Brain microvascular endothelial cell (primary cell): ENCODE data around the gene VPS51.

Experiments used
- DNase-seq: peaks from one replicate; pipeline ENCODE4 v3.0.0-alpha.2; 2020
- H3K27ac ChIP-seq: fragments of 250-450 bp; sonication (Bioruptor Pico); 2 replicates; pipeline ENCODE4 v1.5.1; 2020; ENCODE audit warnings: mild to moderate bottlenecking, moderate library complexity
- H3K27me3 ChIP-seq: fragments of 250-450 bp; sonication (Bioruptor Pico); replicated peaks from 2 replicates; pipeline ENCODE4 v1.5.1; 2020; ENCODE audit warnings: mild to moderate bottlenecking
- H3K36me3 ChIP-seq: fragments of 250-450 bp; sonication (Bioruptor Pico); replicated peaks from 2 replicates; pipeline ENCODE4 v1.5.1; 2020; ENCODE audit warnings: mild to moderate bottlenecking
- H3K4me3 ChIP-seq: 2 replicates; pipeline ENCODE4 v1.5.1; 2011; ENCODE audit warnings: low read depth, mild to moderate bottlenecking, control low read depth, low read length, moderate library complexity
- CTCF ChIP-seq: IDR thresholded peaks from 2 replicates; pipeline ENCODE4 v1.5.1; 2011; ENCODE audit warnings: low read depth, mild to moderate bottlenecking, moderate library complexity, low read length, control low read depth, inconsistent platforms; ENCODE audit errors: missing control alignments
- in situ Hi-C: cut with HindIII; loops from 2 replicates; pipeline ENCODE4 v1.10.0; 2017; ENCODE audit warnings: low sequenced_read_pairs, low pct_ligation_motif_present

The VPS51 gene

GRCh38 chr11:65066315-65066714 lies 29.7 kb upstream of the VPS51 start:
- no peak for DNase-seq
- Histone ChIP-seq H3K27me3 (no peaks in the 10 kb centered on the region), H3K4me3 (no peak overlapping the region), H3K36me3 (no peaks in the 10 kb centered on the region), H3K27ac (no peak overlapping the region)
- in situ Hi-C loops: no loop called here
- no peak for TF ChIP-seq CTCF

- TF ChIP-seq CTCF: no peak
- in situ Hi-C loops: no loop called here
- H3K27me3 ChIP-seq: no peaks in the 10 kb centered on the region
These were observed 29.2 kb upstream of the VPS51 start for GRCh38 chr11:65066805-65067291.

GRCh38 chr11:65067446-65067845 lies 28.6 kb upstream of the VPS51 start:
- no peak for DNase-seq
- H3K4me3 ChIP-seq: no peak overlapping the region
- H3K27me3 ChIP-seq: no peaks in the 10 kb centered on the region
- in situ Hi-C loops: no loop called here
- no peak overlapping the region for H3K27ac ChIP-seq
- no peak for TF ChIP-seq CTCF
- H3K36me3 ChIP-seq: no peaks in the 10 kb centered on the region

More at GRCh38 chr11:65066805-65067291, 29.2 kb upstream of the VPS51 start:
- H3K36me3 ChIP-seq: no peaks in the 10 kb centered on the region
- no peak for DNase-seq
- no peak overlapping the region for H3K4me3 ChIP-seq
- H3K27ac ChIP-seq: no peak overlapping the region

GRCh38 chr11:65069217-65069616 lies 26.8 kb upstream of the VPS51 start:
- Histone ChIP-seq H3K27me3 (no peaks in the 10 kb centered on the region), H3K4me3 (no peak overlapping the region), H3K27ac (no peak overlapping the region), H3K36me3 (no peaks in the 10 kb centered on the region)
- no peak for DNase-seq
- TF ChIP-seq CTCF: no peak
- in situ Hi-C loops: no loop called here

- in situ Hi-C loops: no loop called here
- Histone ChIP-seq H3K27ac (no peak overlapping the region), H3K4me3 (no peak overlapping the region), H3K27me3 (no peaks in the 10 kb centered on the region), H3K36me3 (no peaks in the 10 kb centered on the region)
- TF ChIP-seq CTCF: peak; percentile 18
- no peak for DNase-seq
These were observed 23.9 kb upstream of the VPS51 start for GRCh38 chr11:65071907-65072630.

GRCh38 chr11:65072631-65072966 lies 23.4 kb upstream of the VPS51 start:
- H3K4me3 ChIP-seq: no peak overlapping the region
- TF ChIP-seq CTCF: no peak
- no peak overlapping the region for H3K27ac ChIP-seq
- no peaks in the 10 kb centered on the region for H3K27me3 ChIP-seq
- no peak for DNase-seq
- in situ Hi-C loops: no loop called here
- no peaks in the 10 kb centered on the region for H3K36me3 ChIP-seq
